Measurements from ENCODE around the gene NCK2. TPM values are rescaled to one million over a fixed set of nuclear protein-coding genes. Genes with fewer than 3 reads are reported as not detected.

Gene NCK2
- total RNA-seq, 6 experiments from 2014 or later: 18.6 to 20.2 (median 19.8) TPM

GRCh38 chr2:105856581-105856980, 111.9 kb downstream of the NCK2 start:
- Mint-ChIP-seq H3K27ac (no peak overlapping the region), H3K36me3 (ENCODE audit: low read depth) (0 out of 2 replicates have a peak, but pooled peaks cover 5% of the 10 kb centered on the region), H3K4me3 (no peak overlapping the region), H3K9me3 (no peaks in the 10 kb centered on the region), H3K27me3 (ENCODE audit: insufficient read depth) (peaks cover 2% of the 10 kb centered on the region; the same call in 1 of the 2 replicates), H3K4me1 (ENCODE audit: low read depth) (peaks cover 6% of the 10 kb centered on the region; the same call in 1 of the 2 replicates)
- no peak for DNase-seq
- no peak for TF ChIP-seq CTCF (IDR thresholded peaks at IDR 0.05)

- no peaks in the 10 kb centered on the region for H3K9me3 Mint-ChIP-seq
- DNase-seq: no peak
- TF ChIP-seq CTCF (IDR thresholded peaks at IDR 0.05): no peak
- no peak overlapping the region for H3K4me3 Mint-ChIP-seq
- peaks cover 6% of the 10 kb centered on the region; the same call in 1 of the 2 replicates for H3K4me1 Mint-ChIP-seq (ENCODE audit: low read depth)
- H3K27me3 Mint-ChIP-seq (ENCODE audit: insufficient read depth): peaks cover 2% of the 10 kb centered on the region; the same call in 1 of the 2 replicates
- no peak overlapping the region for H3K27ac Mint-ChIP-seq
- H3K36me3 Mint-ChIP-seq (ENCODE audit: low read depth): 0 out of 2 replicates have a peak, but pooled peaks cover 5% of the 10 kb centered on the region
Measured at GRCh38 chr2:105857076-105857740, 112.5 kb downstream of the NCK2 start.

- no peak overlapping the region for H3K4me3 Mint-ChIP-seq
- H3K27ac Mint-ChIP-seq: no peak overlapping the region; the same call in 1 of the 2 replicates
- H3K4me1 Mint-ChIP-seq (ENCODE audit: low read depth): peaks cover 6% of the 10 kb centered on the region; the same call in 1 of the 2 replicates
- no peak for TF ChIP-seq CTCF (IDR thresholded peaks at IDR 0.05)
- H3K36me3 Mint-ChIP-seq (ENCODE audit: low read depth): 0 out of 2 replicates have a peak, but pooled peaks cover 5% of the 10 kb centered on the region
- DNase-seq: no peak
- no peaks in the 10 kb centered on the region for H3K9me3 Mint-ChIP-seq
- peaks cover 2% of the 10 kb centered on the region; the same call in 1 of the 2 replicates for H3K27me3 Mint-ChIP-seq (ENCODE audit: insufficient read depth)
Measured at GRCh38 chr2:105858868-105859693, 114.4 kb downstream of the NCK2 start.

GRCh38 chr2:105859694-105859951, 114.9 kb downstream of the NCK2 start:
- H3K27me3 Mint-ChIP-seq (ENCODE audit: insufficient read depth): peaks cover 2% of the 10 kb centered on the region; the same call in 1 of the 2 replicates
- no peak for DNase-seq
- H3K36me3 Mint-ChIP-seq (ENCODE audit: low read depth): 0 out of 2 replicates have a peak, but pooled peaks cover 5% of the 10 kb centered on the region
- no peaks in the 10 kb centered on the region for H3K9me3 Mint-ChIP-seq
- TF ChIP-seq CTCF (IDR thresholded peaks at IDR 0.05): no peak
- no peak overlapping the region for H3K27ac Mint-ChIP-seq
- H3K4me1 Mint-ChIP-seq (ENCODE audit: low read depth): peaks cover 6% of the 10 kb centered on the region; the same call in 1 of the 2 replicates
- H3K4me3 Mint-ChIP-seq: no peak overlapping the region

GRCh38 chr2:105860567-105860966, 115.9 kb downstream of the NCK2 start:
- no peak for DNase-seq
- Mint-ChIP-seq H3K36me3 (ENCODE audit: low read depth) (0 out of 2 replicates have a peak, but pooled peaks cover 5% of the 10 kb centered on the region), H3K4me1 (ENCODE audit: low read depth) (peaks cover 11% of the 10 kb centered on the region), H3K4me3 (no peak overlapping the region), H3K27me3 (ENCODE audit: insufficient read depth) (peaks cover 2% of the 10 kb centered on the region; the same call in 1 of the 2 replicates), H3K9me3 (no peaks in the 10 kb centered on the region), H3K27ac (no peak overlapping the region)
- TF ChIP-seq CTCF (IDR thresholded peaks at IDR 0.05): no peak

All from HFFc6 (cell line).